ENCODE measurements around the gene HBZ.
"Not testable (repeated sequence)": the region's sequence is repeated elsewhere in the genome, so short reads cannot be mapped to it uniquely, and the experiment has no call there.

Gene HBZ

DNA sequence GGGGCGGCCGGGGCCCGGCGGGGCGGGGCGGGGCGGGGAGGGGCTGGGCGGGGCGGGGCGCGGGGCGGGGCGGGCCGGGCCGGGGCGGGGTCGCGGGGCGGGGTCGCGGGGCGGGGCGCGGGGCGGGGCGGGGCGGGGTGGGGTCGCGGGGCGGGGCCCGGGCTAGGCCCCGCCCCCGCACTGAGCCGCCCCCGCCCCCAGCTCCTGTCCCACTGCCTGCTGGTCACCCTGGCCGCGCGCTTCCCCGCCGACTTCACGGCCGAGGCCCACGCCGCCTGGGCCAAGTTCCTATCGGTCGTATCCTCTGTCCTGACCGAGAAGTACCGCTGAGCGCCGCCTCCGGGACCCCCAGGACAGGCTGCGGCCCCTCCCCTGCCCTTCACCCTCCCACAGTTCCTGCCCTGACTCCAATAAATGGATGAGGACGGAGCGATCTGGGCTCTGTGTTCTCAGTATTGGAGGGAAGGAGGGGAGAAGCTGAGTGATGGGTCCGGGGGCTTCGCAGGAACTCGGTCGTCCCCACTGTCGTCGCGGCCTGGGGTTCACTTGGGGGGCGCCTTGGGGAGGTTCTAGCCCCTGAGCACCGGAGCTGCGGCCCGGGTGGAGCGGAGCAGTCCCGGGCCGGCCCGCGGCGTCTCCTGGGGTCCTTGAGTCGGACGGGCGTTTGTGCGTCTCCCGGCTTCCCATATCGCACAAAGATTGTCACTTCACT, 12.5 kb downstream of the HBZ start:
- DNase-seq (ENCODE audit: low spot score), result peak; percentile 61

DNA sequence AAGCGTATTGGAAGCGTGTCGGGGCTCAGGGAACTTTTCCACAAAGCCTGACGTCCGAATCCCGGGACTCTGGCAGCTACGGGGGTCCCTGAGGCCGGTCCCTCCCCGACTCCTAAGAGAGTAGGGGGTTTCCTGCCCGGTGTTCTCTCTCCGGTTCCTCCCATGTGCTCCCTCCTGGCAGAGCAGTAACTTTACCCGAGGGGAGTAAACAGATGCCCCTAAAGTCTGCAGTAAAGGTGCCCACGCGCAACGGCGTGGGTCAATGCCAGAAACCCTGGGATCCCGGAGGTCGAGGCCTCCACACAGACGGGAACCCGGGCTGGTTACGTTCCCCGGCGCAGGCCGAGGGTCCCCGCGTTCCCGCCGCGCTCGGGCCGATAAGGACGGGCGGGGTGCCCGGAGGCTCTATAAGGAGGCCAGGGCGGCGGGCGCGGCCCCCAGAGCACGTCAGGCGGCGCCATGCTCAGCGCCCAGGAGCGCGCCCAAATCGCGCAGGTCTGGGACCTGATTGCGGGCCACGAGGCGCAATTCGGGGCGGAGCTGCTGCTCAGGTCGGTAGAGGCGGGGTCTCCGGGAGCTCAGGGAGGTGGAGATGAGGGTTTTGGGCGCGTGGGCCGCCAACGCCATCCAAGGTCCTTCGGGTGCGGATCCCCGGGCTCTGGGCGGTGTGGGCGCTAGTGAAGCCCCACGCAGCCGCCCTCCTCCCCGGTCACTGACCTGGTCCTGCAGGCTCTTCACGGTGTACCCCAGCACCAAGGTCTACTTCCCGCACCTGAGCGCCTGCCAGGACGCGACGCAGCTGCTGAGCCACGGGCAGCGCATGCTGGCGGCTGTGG, 13.3 kb downstream of the HBZ start, which contains the start of gene HBM:
Gene HBM (plus strand): TSS at position 440 of the 836 bp plus-strand sequence. CDS start 20 bp downstream, at position 460.
- DNase-seq (ENCODE audit: low spot score), result peak; percentile 81

DNA sequence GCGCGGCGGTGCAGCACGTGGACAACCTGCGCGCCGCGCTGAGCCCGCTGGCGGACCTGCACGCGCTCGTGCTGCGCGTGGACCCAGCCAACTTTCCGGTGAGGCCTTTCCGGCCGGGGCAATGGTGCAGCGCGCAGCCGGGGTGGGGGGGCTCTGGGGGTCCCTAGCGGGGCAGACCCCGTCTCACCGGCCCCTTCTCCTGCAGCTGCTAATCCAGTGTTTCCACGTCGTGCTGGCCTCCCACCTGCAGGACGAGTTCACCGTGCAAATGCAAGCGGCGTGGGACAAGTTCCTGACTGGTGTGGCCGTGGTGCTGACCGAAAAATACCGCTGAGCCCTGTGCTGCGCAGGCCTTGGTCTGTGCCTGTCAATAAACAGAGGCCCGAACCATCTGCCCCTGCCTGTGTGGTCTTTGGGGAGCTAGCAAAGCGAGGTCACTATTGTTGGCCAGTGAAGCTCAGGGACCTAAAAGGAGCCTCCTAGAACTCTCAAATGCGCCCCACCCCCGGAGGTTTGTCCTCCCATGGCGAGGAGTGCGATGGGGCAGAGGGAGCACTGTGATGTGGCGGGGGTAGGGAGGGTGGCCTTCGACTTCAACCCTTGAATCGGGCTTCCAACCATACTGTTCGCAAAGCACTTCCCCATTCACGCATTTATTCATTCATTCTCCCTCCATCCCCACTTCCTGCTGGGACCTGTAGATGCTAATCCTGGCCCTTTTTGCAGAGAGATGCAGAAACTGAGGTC, 14.1 kb downstream of the HBZ start:
- DNase-seq (ENCODE audit: low spot score), result peak; percentile 53

DNA sequence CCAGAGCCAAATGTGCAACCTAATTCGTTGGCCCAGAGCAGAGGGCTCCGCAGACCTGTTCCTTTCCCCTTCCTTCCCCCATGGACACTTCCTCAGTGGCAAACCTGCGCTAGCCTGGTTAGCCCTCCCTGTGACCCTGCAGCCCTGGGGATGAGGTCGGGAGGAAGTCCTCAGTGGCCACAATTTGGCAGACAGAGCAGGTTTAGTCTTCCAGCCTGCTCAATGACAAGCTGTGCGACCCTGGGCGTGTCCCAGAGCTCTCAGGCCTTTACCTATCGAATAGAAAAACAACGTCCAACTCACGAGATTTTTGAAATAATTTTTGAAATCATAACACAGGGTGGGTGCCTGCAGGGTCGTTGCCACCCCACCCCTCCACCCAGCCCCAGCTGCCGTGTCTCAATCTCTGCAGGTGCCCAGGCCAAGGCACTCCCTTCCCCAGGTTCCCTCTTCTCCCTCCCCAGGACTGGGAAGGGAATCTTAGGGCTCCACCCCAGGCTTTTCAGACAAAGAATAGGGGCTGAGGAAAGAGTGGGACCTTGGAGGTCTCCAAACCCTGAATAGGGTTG, 14.8 kb downstream of the HBZ start:
- peak; percentile 68 for DNase-seq (ENCODE audit: low spot score)

DNA sequence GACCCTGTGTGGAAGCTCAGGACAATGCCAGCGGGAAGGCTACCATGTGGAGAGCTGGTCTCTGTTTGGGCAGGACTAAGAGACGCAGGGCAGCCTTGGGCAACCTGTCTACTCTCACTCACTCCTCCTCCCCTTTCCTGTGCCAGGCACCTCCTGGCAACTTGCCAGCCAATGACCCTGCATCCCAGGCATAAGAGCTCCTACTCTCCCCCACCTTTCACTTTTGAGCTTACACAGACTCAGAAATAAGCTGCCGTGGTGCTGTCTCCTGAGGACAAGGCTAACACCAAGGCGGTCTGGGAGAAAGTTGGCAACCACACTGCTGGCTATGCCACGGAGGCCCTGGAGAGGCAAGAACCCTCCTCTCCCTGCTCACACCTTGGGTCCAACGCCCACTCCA, 16.0 kb downstream of the HBZ start:
- peak; percentile 93 for DNase-seq (ENCODE audit: low spot score)

DNA sequence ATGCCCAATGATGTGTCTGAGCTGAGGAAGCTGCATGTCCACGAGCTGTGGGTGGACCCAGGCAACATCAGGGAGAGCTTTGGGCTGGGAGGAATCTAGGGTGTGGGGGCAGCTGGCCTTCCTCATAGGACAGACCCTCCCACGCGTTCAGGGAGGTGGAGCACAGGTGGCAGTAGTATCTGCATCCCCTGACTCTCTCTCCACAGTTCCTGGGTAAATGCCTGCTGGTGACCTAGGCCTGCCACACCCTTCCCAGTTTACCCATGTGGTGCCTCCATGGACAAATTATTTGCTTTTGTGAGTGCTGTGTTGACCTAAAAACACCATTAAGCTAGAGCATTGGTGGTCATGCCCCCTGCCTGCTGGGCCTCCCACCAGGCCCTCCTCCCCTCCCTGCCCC, 16.6 kb downstream of the HBZ start:
- peak; percentile 73 for DNase-seq (ENCODE audit: low spot score)

DNA sequence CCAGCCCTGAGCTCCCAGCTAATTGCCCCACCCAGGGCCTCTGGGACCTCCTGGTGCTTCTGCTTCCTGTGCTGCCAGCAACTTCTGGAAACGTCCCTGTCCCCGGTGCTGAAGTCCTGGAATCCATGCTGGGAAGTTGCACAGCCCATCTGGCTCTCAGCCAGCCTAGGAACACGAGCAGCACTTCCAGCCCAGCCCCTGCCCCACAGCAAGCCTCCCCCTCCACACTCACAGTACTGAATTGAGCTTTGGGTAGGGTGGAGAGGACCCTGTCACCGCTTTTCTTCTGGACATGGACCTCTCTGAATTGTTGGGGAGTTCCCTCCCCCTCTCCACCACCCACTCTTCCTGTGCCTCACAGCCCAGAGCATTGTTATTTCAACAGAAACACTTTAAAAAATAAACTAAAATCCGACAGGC, 17.7 kb downstream of the HBZ start:
- DNase-seq (ENCODE audit: low spot score), result peak; percentile 79

DNA sequence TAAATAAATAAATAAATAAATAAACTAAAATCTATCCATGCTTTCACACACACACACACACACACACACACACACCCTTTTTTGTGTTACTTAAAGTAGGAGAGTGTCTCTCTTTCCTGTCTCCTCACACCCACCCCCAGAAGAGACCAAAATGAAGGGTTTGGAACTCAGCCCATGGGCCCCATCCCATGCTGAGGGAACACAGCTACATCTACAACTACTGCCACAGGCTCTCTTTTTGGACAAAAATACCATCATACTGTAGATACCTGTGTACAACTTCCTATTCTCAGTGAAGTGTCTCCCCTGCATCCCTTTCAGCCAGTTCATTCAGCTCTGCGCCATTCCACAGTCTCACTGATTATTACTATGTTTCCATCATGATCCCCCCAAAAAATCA, 18.3 kb downstream of the HBZ start:
- peak; percentile 61 for DNase-seq (ENCODE audit: low spot score)

DNA sequence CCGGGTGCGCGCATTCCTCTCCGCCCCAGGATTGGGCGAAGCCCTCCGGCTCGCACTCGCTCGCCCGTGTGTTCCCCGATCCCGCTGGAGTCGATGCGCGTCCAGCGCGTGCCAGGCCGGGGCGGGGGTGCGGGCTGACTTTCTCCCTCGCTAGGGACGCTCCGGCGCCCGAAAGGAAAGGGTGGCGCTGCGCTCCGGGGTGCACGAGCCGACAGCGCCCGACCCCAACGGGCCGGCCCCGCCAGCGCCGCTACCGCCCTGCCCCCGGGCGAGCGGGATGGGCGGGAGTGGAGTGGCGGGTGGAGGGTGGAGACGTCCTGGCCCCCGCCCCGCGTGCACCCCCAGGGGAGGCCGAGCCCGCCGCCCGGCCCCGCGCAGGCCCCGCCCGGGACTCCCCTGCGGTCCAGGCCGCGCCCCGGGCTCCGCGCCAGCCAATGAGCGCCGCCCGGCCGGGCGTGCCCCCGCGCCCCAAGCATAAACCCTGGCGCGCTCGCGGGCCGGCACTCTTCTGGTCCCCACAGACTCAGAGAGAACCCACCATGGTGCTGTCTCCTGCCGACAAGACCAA, 20.0 kb downstream of the HBZ start, which contains the start of gene HBA2:
Gene HBA2 (plus strand): TSS at position 503 of the 568 bp plus-strand sequence. CDS start 37 bp downstream, at position 540.
- not testable (repeated sequence) for DNase-seq (ENCODE audit: low spot score)

DNA sequence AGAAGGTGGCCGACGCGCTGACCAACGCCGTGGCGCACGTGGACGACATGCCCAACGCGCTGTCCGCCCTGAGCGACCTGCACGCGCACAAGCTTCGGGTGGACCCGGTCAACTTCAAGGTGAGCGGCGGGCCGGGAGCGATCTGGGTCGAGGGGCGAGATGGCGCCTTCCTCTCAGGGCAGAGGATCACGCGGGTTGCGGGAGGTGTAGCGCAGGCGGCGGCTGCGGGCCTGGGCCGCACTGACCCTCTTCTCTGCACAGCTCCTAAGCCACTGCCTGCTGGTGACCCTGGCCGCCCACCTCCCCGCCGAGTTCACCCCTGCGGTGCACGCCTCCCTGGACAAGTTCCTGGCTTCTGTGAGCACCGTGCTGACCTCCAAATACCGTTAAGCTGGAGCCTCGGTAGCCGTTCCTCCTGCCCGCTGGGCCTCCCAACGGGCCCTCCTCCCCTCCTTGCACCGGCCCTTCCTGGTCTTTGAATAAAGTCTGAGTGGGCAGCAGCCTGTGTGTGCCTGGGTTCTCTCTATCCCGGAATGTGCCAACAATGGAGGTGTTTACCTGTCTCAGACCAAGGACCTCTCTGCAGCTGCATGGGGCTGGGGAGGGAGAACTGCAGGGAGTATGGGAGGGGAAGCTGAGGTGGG, 20.9 kb downstream of the HBZ start:
- DNase-seq (ENCODE audit: low spot score), result peak; percentile 82

DNA sequence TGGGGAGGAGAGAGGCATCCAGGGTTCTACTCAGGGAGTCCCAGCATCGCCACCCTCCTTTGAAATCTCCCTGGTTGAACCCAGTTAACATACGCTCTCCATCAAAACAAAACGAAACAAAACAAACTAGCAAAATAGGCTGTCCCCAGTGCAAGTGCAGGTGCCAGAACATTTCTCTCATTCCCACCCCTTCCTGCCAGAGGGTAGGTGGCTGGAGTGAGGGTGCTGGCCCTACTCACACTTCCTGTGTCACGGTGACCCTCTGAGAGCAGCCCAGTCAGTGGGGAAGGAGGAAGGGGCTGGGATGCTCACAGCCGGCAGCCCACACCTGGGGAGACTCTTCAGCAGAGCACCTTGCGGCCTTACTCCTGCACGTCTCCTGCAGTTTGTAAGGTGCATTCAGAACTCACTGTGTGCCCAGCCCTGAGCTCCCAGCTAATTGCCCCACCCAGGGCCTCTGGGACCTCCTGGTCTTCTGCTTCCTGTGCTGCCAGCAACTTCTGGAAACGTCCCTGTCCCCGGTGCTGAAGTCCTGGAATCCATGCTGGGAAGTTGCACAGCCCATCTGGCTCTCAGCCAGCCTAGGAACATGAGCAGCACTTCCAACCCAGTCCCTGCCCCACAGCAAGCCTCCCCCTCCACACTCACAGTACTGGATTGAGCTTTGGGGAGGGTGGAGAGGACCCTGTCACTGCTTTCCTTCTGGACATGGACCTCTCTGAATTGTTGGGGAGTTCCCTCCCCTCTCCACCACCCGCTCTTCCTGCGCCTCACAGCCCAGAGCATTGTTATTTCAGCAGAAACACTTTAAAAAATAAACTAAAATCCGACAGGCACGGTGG, 21.7 kb downstream of the HBZ start:
- DNase-seq (ENCODE audit: low spot score), result peak; percentile 93

DNA sequence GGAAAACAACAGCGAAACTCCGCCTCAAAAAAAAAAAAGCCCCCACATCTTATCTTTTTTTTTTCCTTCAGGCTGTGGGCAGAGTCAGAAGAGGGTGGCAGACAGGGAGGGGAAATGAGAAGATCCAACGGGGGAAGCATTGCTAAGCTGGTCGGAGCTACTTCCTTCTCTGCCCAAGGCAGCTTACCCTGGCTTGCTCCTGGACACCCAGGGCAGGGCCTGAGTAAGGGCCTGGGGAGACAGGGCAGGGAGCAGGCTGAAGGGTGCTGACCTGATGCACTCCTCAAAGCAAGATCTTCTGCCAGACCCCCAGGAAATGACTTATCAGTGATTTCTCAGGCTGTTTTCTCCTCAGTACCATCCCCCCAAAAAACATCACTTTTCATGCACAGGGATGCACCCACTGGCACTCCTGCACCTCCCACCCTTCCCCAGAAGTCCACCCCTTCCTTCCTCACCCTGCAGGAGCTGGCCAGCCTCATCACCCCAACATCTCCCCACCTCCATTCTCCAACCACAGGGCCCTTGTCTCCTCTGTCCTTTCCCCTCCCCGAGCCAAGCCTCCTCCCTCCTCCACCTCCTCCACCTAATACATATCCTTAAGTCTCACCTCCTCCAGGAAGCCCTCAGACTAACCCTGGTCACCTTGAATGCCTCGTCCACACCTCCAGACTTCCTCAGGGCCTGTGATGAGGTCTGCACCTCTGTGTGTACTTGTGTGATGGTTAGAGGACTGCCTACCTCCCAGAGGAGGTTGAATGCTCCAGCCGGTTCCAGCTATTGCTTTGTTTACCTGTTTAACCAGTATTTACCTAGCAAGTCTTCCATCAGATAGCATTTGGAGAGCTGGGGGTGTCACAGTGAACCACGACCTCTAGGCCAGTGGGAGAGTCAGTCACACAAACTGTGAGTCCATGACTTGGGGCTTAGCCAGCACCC, 22.8 kb downstream of the HBZ start:
- DNase-seq (ENCODE audit: low spot score), result peak; percentile 90

DNA sequence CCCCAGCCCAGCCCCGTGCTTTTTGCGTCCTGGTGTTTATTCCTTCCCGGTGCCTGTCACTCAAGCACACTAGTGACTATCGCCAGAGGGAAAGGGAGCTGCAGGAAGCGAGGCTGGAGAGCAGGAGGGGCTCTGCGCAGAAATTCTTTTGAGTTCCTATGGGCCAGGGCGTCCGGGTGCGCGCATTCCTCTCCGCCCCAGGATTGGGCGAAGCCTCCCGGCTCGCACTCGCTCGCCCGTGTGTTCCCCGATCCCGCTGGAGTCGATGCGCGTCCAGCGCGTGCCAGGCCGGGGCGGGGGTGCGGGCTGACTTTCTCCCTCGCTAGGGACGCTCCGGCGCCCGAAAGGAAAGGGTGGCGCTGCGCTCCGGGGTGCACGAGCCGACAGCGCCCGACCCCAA, 23.6 kb downstream of the HBZ start:
- DNase-seq (ENCODE audit: low spot score), result not testable (repeated sequence)

DNA sequence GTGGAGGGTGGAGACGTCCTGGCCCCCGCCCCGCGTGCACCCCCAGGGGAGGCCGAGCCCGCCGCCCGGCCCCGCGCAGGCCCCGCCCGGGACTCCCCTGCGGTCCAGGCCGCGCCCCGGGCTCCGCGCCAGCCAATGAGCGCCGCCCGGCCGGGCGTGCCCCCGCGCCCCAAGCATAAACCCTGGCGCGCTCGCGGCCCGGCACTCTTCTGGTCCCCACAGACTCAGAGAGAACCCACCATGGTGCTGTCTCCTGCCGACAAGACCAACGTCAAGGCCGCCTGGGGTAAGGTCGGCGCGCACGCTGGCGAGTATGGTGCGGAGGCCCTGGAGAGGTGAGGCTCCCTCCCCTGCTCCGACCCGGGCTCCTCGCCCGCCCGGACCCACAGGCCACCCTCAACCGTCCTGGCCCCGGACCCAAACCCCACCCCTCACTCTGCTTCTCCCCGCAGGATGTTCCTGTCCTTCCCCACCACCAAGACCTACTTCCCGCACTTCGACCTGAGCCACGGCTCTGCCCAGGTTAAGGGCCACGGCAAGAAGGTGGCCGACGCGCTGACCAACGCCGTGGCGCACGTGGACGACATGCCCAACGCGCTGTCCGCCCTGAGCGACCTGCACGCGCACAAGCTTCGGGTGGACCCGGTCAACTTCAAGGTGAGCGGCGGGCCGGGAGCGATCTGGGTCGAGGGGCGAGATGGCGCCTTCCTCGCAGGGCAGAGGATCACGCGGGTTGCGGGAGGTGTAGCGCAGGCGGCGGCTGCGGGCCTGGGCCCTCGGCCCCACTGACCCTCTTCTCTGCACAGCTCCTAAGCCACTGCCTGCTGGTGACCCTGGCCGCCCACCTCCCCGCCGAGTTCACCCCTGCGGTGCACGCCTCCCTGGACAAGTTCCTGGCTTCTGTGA, 24.3 kb downstream of the HBZ start, which contains the start of gene HBA1:
Gene HBA1 (plus strand): TSS at position 204 of the 906 bp plus-strand sequence. CDS start 37 bp downstream, at position 241.
- peak; percentile 66 for DNase-seq (ENCODE audit: low spot score)

DNA sequence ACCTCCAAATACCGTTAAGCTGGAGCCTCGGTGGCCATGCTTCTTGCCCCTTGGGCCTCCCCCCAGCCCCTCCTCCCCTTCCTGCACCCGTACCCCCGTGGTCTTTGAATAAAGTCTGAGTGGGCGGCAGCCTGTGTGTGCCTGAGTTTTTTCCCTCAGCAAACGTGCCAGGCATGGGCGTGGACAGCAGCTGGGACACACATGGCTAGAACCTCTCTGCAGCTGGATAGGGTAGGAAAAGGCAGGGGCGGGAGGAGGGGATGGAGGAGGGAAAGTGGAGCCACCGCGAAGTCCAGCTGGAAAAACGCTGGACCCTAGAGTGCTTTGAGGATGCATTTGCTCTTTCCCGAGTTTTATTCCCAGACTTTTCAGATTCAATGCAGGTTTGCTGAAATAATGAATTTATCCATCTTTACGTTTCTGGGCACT, 25.0 kb downstream of the HBZ start:
- DNase-seq (ENCODE audit: low spot score), result peak; percentile 82

DNA sequence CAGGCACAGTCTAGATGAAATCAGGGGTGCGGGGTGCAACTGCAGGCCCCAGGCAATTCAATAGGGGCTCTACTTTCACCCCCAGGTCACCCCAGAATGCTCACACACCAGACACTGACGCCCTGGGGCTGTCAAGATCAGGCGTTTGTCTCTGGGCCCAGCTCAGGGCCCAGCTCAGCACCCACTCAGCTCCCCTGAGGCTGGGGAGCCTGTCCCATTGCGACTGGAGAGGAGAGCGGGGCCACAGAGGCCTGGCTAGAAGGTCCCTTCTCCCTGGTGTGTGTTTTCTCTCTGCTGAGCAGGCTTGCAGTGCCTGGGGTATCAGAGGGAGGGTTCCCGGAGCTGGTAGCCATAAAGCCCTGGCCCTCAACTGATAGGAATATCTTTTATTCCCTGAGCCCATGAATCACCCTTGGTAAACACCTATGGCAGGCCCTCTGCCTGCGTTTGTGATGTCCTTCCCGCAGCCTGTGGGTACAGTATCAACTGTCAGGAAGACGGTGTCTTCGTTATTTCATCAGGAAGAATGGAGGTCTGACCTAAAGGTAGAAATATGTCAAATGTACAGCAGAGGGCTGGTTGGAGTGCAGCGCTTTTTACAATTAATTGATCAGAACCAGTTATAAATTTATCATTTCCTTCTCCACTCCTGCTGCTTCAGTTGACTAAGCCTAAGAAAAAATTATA, 25.7 kb downstream of the HBZ start:
- DNase-seq (ENCODE audit: low spot score), result peak; percentile 90

DNA sequence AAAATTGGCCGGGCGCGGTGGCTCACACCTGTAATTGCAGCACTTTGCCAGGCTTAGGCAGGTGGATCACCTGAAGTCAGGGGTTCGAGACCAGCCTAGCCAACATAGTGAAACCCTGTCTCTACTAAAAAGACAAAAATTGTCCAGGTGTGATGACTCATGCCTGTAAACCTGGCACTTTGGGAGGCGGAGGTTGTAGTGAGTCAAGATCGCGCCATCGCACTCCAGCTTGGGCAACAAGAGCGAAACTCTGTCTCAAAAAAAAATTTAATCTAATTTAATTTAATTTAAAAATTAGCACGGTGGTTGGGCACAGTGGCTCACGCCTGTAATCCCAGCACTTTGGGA, 26.2 kb downstream of the HBZ start:
- peak; percentile 90 for DNase-seq (ENCODE audit: low spot score)

All from hematopoietic multipotent progenitor cell treated with erythropoietin and hydrocortisone succinate and interleukin-3 and kit ligand, for 17 days (in vitro differentiated cells).